ENCODE data around the gene BRD7. TPM values are rescaled to one million over a fixed set of nuclear protein-coding genes. Genes with fewer than 3 reads are reported as not detected.
A peak's percentile ranks its signal among the peaks of the same experiment; 100 is the strongest.

The BRD7 gene
- total and polyA plus RNA-seq, 7 experiments from 2014 or later = 34.5 to 91.1 (median 84.4) TPM

DNA sequence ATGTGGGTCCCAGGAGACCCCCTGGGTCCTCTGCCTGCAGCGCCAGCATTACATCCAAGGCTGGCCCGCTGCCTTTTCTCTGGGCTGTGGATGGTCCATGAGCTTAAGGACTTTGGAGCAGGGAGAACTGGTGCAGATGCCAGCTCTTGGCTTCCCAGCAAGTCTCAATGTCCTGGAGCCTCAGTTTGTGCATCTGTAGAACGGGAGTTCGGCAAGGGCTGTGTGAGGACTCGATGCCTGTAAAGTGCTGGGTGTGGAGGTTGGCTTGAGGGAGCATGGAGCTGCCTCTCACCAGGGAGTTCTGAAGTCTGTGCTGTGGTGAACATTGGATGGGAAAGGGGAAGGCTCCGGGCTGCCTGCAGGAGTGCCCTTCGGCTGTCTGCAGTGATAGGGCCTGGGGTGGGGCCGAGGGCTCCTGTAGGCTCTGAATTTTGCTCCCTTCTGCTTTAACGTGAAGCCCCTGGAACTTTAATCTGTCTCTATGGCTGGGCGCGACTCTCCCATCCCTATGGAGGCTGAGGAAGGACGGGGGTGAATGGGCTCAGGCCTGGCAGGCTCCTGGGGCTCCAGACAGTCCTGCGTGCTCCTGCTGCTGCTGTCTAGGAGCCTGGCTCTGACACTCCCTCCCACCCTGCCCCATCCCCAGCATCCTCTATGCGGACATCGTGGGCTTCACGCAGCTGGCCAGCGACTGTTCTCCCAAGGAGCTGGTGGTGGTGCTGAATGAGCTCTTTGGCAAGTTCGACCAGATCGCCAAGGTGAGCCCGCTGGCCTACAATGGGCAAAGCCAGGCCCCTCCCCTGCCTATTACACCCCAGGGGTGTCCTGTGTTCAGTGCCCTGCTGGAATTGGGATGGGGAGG lies 74.6 kb downstream of the BRD7 start:
- peak overlapping the region in 6 of 9 donors; percentile 4 to 65 (median 52) for H3K27ac Mint-ChIP-seq

DNA sequence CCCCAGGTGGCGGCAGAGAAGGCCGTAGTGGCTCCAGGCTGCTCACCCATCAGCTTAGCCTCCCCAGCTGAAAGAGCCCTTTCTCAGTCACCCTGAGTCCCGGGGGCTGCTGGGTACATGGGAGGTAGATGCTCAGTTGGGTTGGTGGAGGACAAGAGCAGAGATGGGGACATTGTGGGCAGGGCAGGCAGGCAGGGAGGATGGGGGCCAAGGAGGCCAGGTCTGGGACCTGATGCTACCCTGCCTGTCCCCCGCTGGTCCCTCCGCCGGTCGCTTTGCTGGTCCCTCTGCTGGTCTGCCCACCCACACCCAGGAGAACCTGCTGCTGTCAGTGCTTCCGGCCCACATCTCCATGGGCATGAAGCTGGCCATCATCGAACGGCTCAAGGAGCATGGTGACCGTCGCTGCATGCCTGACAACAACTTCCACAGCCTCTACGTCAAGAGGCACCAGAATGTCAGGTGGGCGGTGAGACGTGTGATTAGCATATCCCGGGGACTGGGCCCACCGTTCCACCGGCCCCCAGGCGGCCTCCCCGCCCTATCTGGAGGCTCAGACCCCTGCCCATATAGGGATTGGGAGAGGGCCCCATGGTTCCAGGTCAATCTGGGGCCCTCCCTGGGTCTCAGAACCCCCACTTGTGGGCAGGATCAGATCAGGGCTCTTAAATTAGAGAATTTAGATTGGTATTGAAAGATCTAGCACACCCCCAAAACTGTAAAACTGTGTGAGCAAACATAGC lies 75.6 kb downstream of the BRD7 start:
- H3K4me3 Mint-ChIP-seq = no peak overlapping the region
- no peaks in the 10 kb centered on the region for H3K27me3 Mint-ChIP-seq
- H3K36me3 Mint-ChIP-seq = peaks cover 3 to 29% (median 10%) of the 10 kb centered on the region in 5 donors
- Histone ChIP-seq H3K4me3 (ENCODE audit: low read length) (no peak overlapping the region), H3K9me3 (ENCODE audit: control insufficient read depth in 2 of 3, low read length in 3 of 3) (no peaks in the 10 kb centered on the region), H3K4me1 (ENCODE audit: control insufficient read depth in 2 of 2, insufficient read depth in 2 of 2, low read length in 2 of 2) (no peaks in the 10 kb centered on the region), H3K27ac (ENCODE audit: low read depth, low read length) (no peak overlapping the region), H3K27me3 (ENCODE audit: control insufficient read depth in 2 of 2, insufficient read depth in 2 of 2, low read length in 2 of 2) (no peaks in the 10 kb centered on the region), H3K36me3 (ENCODE audit: control insufficient read depth in 2 of 3, insufficient read depth in 3 of 3, low read length in 3 of 3) (peaks cover 15 to 97% (median 37%) of the 10 kb centered on the region in 3 experiments)
- no peaks in the 10 kb centered on the region for H3K9me3 Mint-ChIP-seq
- H3K27ac Mint-ChIP-seq = peak overlapping the region in 2 of 9 donors; percentile 48 to 64
- no peak for ATAC-seq
- peaks cover 0 to 22% (median 10%) of the 10 kb centered on the region in 7 donors for H3K4me1 Mint-ChIP-seq
- no peak for DNase-seq
- intact Hi-C loops (cut with micrococcal nuclease) = no loop called here
- ChIA-PET POLR2A (interaction anchor here (1.3 kb wide), 1 partner anchor 10 kb away, joined by 4 read pairs; no protein-coding TSS in a partner anchor), CTCF (no interaction called here)

More for the DNA sequence above, 74.6 kb downstream of the BRD7 start:
- Mint-ChIP-seq H3K4me3 (no peak overlapping the region), H3K27me3 (no peaks in the 10 kb centered on the region), H3K4me1 (peaks cover 0 to 15% (median 9%) of the 10 kb centered on the region in 7 donors), H3K9me3 (no peaks in the 10 kb centered on the region), H3K36me3 (peaks cover 3 to 23% (median 4%) of the 10 kb centered on the region in 5 donors)
- ChIA-PET CTCF (no interaction called here), POLR2A (interaction anchor here (0.9 to 1.4 kb wide), 3 partner anchors 14 to 31 kb away, joined by 3 to 4 read pairs (median 3); no protein-coding TSS in a partner anchor)
- ATAC-seq = no peak
- Histone ChIP-seq H3K4me1 (ENCODE audit: control insufficient read depth in 2 of 2, insufficient read depth in 2 of 2, low read length in 2 of 2) (no peaks in the 10 kb centered on the region), H3K27me3 (ENCODE audit: control insufficient read depth in 2 of 2, insufficient read depth in 2 of 2, low read length in 2 of 2) (no peaks in the 10 kb centered on the region), H3K4me3 (ENCODE audit: low read length) (no peak overlapping the region), H3K9me3 (ENCODE audit: control insufficient read depth in 2 of 3, low read length in 3 of 3) (no peaks in the 10 kb centered on the region), H3K36me3 (ENCODE audit: control insufficient read depth in 2 of 3, insufficient read depth in 3 of 3, low read length in 3 of 3) (peaks cover 15 to 97% (median 37%) of the 10 kb centered on the region in 3 experiments), H3K27ac (ENCODE audit: low read depth, low read length) (no peak overlapping the region)
- no peak for DNase-seq
- intact Hi-C loops (cut with micrococcal nuclease) = no loop called here

DNA sequence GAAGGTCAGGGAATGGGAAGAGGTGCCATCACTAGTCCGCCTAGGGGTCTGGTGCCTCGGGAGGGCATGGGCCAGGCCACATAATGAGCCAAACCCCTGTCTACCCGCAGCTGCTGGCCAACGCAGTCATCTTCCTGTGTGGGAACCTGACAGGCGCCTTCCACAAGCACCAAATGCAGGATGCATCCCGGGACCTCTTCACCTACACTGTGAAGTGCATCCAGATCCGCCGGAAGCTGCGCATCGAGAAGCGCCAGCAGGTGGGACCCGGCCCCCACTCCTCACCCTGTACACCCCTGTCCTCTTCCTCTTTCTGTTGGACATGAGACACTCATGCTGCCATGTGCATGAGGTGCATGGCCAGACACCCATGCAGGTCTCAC lies 76.2 kb downstream of the BRD7 start:
- peaks cover 15 to 97% (median 41%) of the 10 kb centered on the region in 3 experiments for H3K36me3 ChIP-seq (ENCODE audit: control insufficient read depth in 2 of 3, insufficient read depth in 3 of 3, low read length in 3 of 3)
- no peaks in the 10 kb centered on the region for H3K27me3 Mint-ChIP-seq
- intact Hi-C loops (cut with micrococcal nuclease) = no loop called here
- peaks cover 3 to 29% (median 11%) of the 10 kb centered on the region in 5 donors for H3K36me3 Mint-ChIP-seq
- H3K4me3 ChIP-seq (ENCODE audit: low read length) = no peak overlapping the region
- peaks cover 0 to 26% (median 13%) of the 10 kb centered on the region in 7 donors for H3K4me1 Mint-ChIP-seq
- no peaks in the 10 kb centered on the region for H3K9me3 ChIP-seq (ENCODE audit: control insufficient read depth in 2 of 3, low read length in 3 of 3)
- ChIA-PET CTCF (no interaction called here), POLR2A (interaction anchor here (0.6 to 1.3 kb wide), 2 partner anchors 10 to 16 kb away, joined by 3 to 4 read pairs; no protein-coding TSS in a partner anchor)
- no peak overlapping the region for H3K4me3 Mint-ChIP-seq
- no peaks in the 10 kb centered on the region for H3K9me3 Mint-ChIP-seq
- no peak for ATAC-seq
- no peaks in the 10 kb centered on the region for H3K27me3 ChIP-seq (ENCODE audit: control insufficient read depth in 2 of 2, insufficient read depth in 2 of 2, low read length in 2 of 2)
- no peak for DNase-seq
- peaks cover 0 to 4% of the 10 kb centered on the region in 2 donors for H3K4me1 ChIP-seq (ENCODE audit: control insufficient read depth in 2 of 2, insufficient read depth in 2 of 2, low read length in 2 of 2)
- no peak overlapping the region for H3K27ac ChIP-seq (ENCODE audit: low read depth, low read length)
- H3K27ac Mint-ChIP-seq = peak overlapping the region in 2 of 9 donors; percentile 41 to 49

DNA sequence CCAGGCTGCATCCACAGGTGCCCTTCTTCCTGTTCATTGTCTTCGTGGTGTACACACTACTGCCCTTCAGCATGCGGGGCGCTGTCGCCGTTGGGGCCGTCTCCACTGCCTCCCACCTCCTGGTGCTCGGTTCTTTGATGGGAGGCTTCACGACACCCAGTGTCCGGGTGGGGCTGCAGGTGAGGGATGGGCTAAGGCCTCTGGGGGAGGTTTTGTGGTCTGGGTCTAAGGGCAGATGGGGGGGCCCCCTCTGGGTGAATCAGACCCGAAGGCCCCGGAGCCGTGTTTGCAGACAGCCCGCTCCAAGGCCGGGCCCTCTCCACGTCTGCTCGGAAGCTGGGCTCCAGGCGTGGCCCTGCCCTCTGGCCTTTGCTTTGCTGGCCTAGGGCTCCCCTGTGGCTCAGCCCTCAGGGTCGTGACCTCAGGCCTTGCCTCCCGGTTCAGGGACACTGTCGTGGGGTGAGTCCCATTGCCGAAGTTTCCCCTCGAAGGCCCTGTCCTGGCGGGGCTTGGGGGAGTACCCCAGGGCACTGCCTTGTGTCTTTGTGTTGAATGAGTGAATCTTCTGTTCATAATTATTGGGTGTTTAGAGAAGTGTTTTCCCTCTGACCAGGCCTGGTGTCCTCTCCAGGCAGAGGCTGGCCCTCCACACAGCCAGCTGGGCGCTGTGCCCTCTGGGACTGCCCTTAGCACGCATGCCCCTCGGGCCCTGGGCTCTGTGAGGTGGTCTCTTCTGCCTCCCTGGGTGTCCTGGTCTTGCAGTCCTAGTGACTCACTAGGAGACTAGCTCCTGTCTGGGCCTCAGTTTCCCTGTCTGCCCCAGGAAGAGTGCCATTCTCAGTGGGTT lies 76.8 kb downstream of the BRD7 start:
- no peaks in the 10 kb centered on the region for H3K9me3 Mint-ChIP-seq
- Histone ChIP-seq H3K9me3 (ENCODE audit: control insufficient read depth in 2 of 3, low read length in 3 of 3) (no peaks in the 10 kb centered on the region), H3K36me3 (ENCODE audit: control insufficient read depth in 2 of 3, insufficient read depth in 3 of 3, low read length in 3 of 3) (peaks cover 15 to 93% (median 41%) of the 10 kb centered on the region in 3 experiments), H3K4me3 (ENCODE audit: low read length) (no peak overlapping the region), H3K27ac (ENCODE audit: low read depth, low read length) (peak overlapping the region; percentile 13), H3K27me3 (ENCODE audit: control insufficient read depth in 2 of 2, insufficient read depth in 2 of 2, low read length in 2 of 2) (no peaks in the 10 kb centered on the region), H3K4me1 (ENCODE audit: control insufficient read depth in 2 of 2, insufficient read depth in 2 of 2, low read length in 2 of 2) (peaks cover 0 to 5% of the 10 kb centered on the region in 2 donors)
- DNase-seq (no peak), ATAC-seq (no peak)
- H3K4me1 Mint-ChIP-seq = peaks cover 0 to 28% (median 14%) of the 10 kb centered on the region in 7 donors
- intact Hi-C loops (cut with micrococcal nuclease) = no loop called here
- CTCF ChIA-PET = no interaction called here
- POLR2A ChIA-PET = interaction anchor here (0.6 to 1.3 kb wide), 2 partner anchors 9 to 15 kb away, joined by 3 to 4 read pairs; no protein-coding TSS in a partner anchor
- H3K27me3 Mint-ChIP-seq = no peaks in the 10 kb centered on the region
- H3K36me3 Mint-ChIP-seq = peaks cover 3 to 26% (median 11%) of the 10 kb centered on the region in 5 donors
- H3K4me3 Mint-ChIP-seq = no peak overlapping the region
- H3K27ac Mint-ChIP-seq = peak overlapping the region in 2 of 9 donors; percentile 41 to 75

DNA sequence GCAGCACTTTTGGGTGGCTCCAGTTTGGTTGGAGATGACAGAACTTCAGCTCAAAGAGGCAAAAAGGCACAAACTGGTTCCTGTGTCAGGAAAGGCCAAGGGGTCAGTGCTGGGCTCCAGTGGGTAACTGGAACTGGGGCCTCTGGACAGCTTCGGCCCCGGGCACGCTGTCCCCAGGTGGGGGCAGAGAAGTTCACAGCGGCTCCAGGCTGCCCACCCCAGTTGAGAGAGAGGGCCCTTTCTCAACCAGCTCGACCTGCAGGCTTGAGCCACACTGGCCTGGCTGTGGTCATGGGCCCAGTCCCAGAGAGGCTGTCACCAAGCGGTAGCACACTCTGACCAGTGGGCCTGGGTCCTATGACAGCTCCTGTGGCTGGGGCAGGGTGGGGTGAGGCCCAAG lies 77.9 kb downstream of the BRD7 start:
- H3K4me1 ChIP-seq (ENCODE audit: control insufficient read depth in 2 of 2, insufficient read depth in 2 of 2, low read length in 2 of 2) = peaks cover 5% of the 10 kb centered on the region in 2 donors
- Mint-ChIP-seq H3K36me3 (peaks cover 3 to 33% (median 18%) of the 10 kb centered on the region in 5 donors), H3K27ac (peak overlapping the region in 1 of 9 donors; percentile 60), H3K4me3 (no peak overlapping the region), H3K27me3 (no peaks in the 10 kb centered on the region), H3K9me3 (peaks cover 0 to 2% (median 0%) of the 10 kb centered on the region in 11 donors), H3K4me1 (peaks cover 7 to 36% (median 21%) of the 10 kb centered on the region in 7 donors)
- intact Hi-C loops (cut with micrococcal nuclease) = no loop called here
- POLR2A ChIA-PET = no interaction called here
- no peaks in the 10 kb centered on the region for H3K27me3 ChIP-seq (ENCODE audit: control insufficient read depth in 2 of 2, insufficient read depth in 2 of 2, low read length in 2 of 2)
- peaks cover 0 to 6% (median 0%) of the 10 kb centered on the region in 3 experiments for H3K9me3 ChIP-seq (ENCODE audit: control insufficient read depth in 2 of 3, low read length in 3 of 3)
- H3K4me3 ChIP-seq (ENCODE audit: low read length) = no peak overlapping the region
- CTCF ChIA-PET = no interaction called here
- DNase-seq (no peak), ATAC-seq (no peak)
- peaks cover 15 to 93% (median 41%) of the 10 kb centered on the region in 3 experiments for H3K36me3 ChIP-seq (ENCODE audit: control insufficient read depth in 2 of 3, insufficient read depth in 3 of 3, low read length in 3 of 3)
- H3K27ac ChIP-seq (ENCODE audit: low read depth, low read length) = peak overlapping the region; percentile 31
